H9 (cell line): Measurements from ENCODE around the gene SVEP1. TPM values are rescaled to one million over a fixed set of nuclear protein-coding genes. Genes with fewer than 3 reads are reported as not detected.

Source experiments
- DNase-seq: peaks from one replicate; pipeline ENCODE4 v3.0.0-alpha.2; 2017
- H2AFZ ChIP-seq: one replicate; pipeline ENCODE4 v1.6.1; 2013; ENCODE audit warnings: mild to moderate bottlenecking, low read length, control low read depth, moderate library complexity
- H2AK5ac ChIP-seq: 2 replicates; pipeline ENCODE4 v1.6.1; 2013; ENCODE audit warnings: low read length, control low read depth, mixed read lengths; ENCODE audit not compliant: insufficient read length
- H2BK120ac ChIP-seq: one replicate; pipeline ENCODE4 v1.6.1; 2013; ENCODE audit warnings: low read depth, mild to moderate bottlenecking, low read length, control low read depth, inconsistent platforms; ENCODE audit not compliant: poor library complexity, severe bottlenecking
- H2BK12ac ChIP-seq: 2 replicates; pipeline ENCODE4 v1.6.1; 2013; ENCODE audit warnings: low read length, control low read depth, mixed read lengths, low read depth; ENCODE audit not compliant: insufficient read length
- H2BK15ac ChIP-seq: 2 replicates; pipeline ENCODE4 v1.6.1; 2013; ENCODE audit warnings: low read depth, low read length, control low read depth
- H2BK20ac ChIP-seq: one replicate; pipeline ENCODE4 v1.6.1; 2013; ENCODE audit warnings: low read depth, mild to moderate bottlenecking, low read length, control low read depth, inconsistent platforms; ENCODE audit not compliant: poor library complexity, severe bottlenecking
- H2BK5ac ChIP-seq: 2 replicates; pipeline ENCODE4 v1.6.1; 2013; ENCODE audit warnings: low read length, control low read depth, mixed read lengths; ENCODE audit not compliant: insufficient read length
- H3K14ac ChIP-seq: 2 replicates; pipeline ENCODE4 v1.6.1; 2013; ENCODE audit warnings: low read length, control low read depth; ENCODE audit not compliant: insufficient read depth
- H3K18ac ChIP-seq: 2 replicates; pipeline ENCODE4 v1.6.1; 2013; ENCODE audit warnings: low read depth, mild to moderate bottlenecking, mixed read lengths, low read length, control low read depth; ENCODE audit not compliant: insufficient read length
- H3K23ac ChIP-seq: 2 replicates; pipeline ENCODE4 v1.6.1; 2013; ENCODE audit warnings: low read length, control low read depth, mixed read lengths, low read depth; ENCODE audit not compliant: insufficient read length
- H3K23me2 ChIP-seq: 2 replicates; pipeline ENCODE4 v1.6.1; 2013; ENCODE audit warnings: low read depth, mild to moderate bottlenecking, mixed read lengths, low read length, control low read depth; ENCODE audit not compliant: insufficient read length, poor library complexity, severe bottlenecking
- H3K27ac ChIP-seq: 2 replicates; pipeline ENCODE4 v1.5.1; 2013; ENCODE audit warnings: low read length, control low read depth, mixed read lengths, low read depth; ENCODE audit not compliant: insufficient read length
- H3K27me3 ChIP-seq: 2 replicates; pipeline ENCODE4 v1.6.1; 2013; ENCODE audit warnings: low read length, control low read depth, inconsistent platforms; ENCODE audit not compliant: insufficient read depth
- H3K4ac ChIP-seq: 2 replicates; pipeline ENCODE4 v1.6.1; 2013; ENCODE audit warnings: low read depth, mild to moderate bottlenecking, control low read depth, inconsistent platforms, low read length, moderate library complexity
- H3K4me1 ChIP-seq: 2 replicates; pipeline ENCODE4 v1.6.1; 2013; ENCODE audit warnings: low read length, control low read depth, inconsistent platforms; ENCODE audit not compliant: insufficient read depth
- H3K4me2 ChIP-seq: 2 replicates; pipeline ENCODE4 v1.6.1; 2013; ENCODE audit warnings: low read length, control low read depth, mixed read lengths; ENCODE audit not compliant: insufficient read length, insufficient read depth
- H3K56ac ChIP-seq: 2 replicates; pipeline ENCODE4 v1.6.1; 2013; ENCODE audit warnings: low read depth, mild to moderate bottlenecking, mixed read lengths, low read length, control low read depth; ENCODE audit not compliant: insufficient read length
- H3K79me1 ChIP-seq: 2 replicates; pipeline ENCODE4 v1.6.1; 2013; ENCODE audit warnings: low read depth, mild to moderate bottlenecking, moderate library complexity, low read length, control low read depth, inconsistent platforms; ENCODE audit not compliant: insufficient read depth, poor library complexity, severe bottlenecking
- H3K79me2 ChIP-seq: 2 replicates; pipeline ENCODE4 v1.6.1; 2013; ENCODE audit warnings: low read length, control low read depth, inconsistent platforms; ENCODE audit not compliant: insufficient read depth
- H3K9ac ChIP-seq: 2 replicates; pipeline ENCODE4 v1.6.1; 2013; ENCODE audit warnings: low read length, control low read depth, mixed read lengths; ENCODE audit not compliant: insufficient read length; ENCODE audit errors: extremely low read depth
- H3K9me3 ChIP-seq: one replicate; pipeline ENCODE4 v1.6.1; 2013; ENCODE audit warnings: low read depth, low read length, inconsistent platforms; ENCODE audit not compliant: control insufficient read depth
- H3T11ph ChIP-seq: one replicate; pipeline ENCODE4 v1.6.1; 2013; ENCODE audit warnings: mild to moderate bottlenecking, low read length, control low read depth, inconsistent platforms
- H4K20me1 ChIP-seq: one replicate; pipeline ENCODE4 v1.6.1; 2013; ENCODE audit not compliant: control insufficient read depth, insufficient read length, insufficient read depth
- H4K5ac ChIP-seq: 2 replicates; pipeline ENCODE4 v1.6.1; 2013; ENCODE audit warnings: low read depth, mild to moderate bottlenecking, mixed read lengths, low read length, control low read depth; ENCODE audit not compliant: insufficient read length
- H4K8ac ChIP-seq: replicated peaks from 2 replicates; pipeline ENCODE4 v1.6.1; 2013; ENCODE audit warnings: low read length, control low read depth, mixed read lengths, low read depth; ENCODE audit not compliant: insufficient read length
- H4K91ac ChIP-seq: 2 replicates; pipeline ENCODE4 v1.6.1; 2013; ENCODE audit warnings: low read depth, mild to moderate bottlenecking, moderate library complexity, mixed read lengths, low read length, control low read depth; ENCODE audit not compliant: insufficient read length
- H3K27ac Mint-ChIP-seq, 3 experiments: 2 replicates in 2 of 3; 3 replicates in 1 of 3; pipeline ENCODE4 v1.8.0; 2020 to 2021; ENCODE audit warnings: mixed read lengths in 3 of 3, mild to moderate bottlenecking in 1 of 3, moderate library complexity in 1 of 3
- H3K27me3 Mint-ChIP-seq: 2 replicates; pipeline ENCODE4 v1.8.0; 2021; ENCODE audit warnings: low read depth, mild to moderate bottlenecking, moderate library complexity, mixed read lengths
- H3K36me3 Mint-ChIP-seq, 3 experiments: 2 replicates in 2 of 3; 3 replicates in 1 of 3; pipeline ENCODE4 v1.8.0; 2020 to 2021; ENCODE audit warnings: low read depth in 3 of 3, mixed read lengths in 3 of 3; ENCODE audit not compliant: insufficient read depth in 1 of 3
- H3K4me1 Mint-ChIP-seq, 2 experiments: 2 replicates each; pipeline ENCODE4 v1.8.0; 2020; ENCODE audit warnings: mixed read lengths in 2 of 2
- H3K4me3 Mint-ChIP-seq, 2 experiments: 2 replicates in 1 of 2; 3 replicates in 1 of 2; pipeline ENCODE4 v1.8.0; 2020 to 2021; ENCODE audit warnings: mild to moderate bottlenecking in 2 of 2, mixed read lengths in 2 of 2, moderate library complexity in 1 of 2
- H3K9me3 Mint-ChIP-seq, 2 experiments: 2 replicates in 1 of 2; 3 replicates in 1 of 2; pipeline ENCODE4 v1.8.0; 2020; ENCODE audit warnings: mild to moderate bottlenecking in 2 of 2, mixed read lengths in 2 of 2, moderate library complexity in 1 of 2
- CTCF ChIP-seq: fragments of 200-600 bp; sonication (generic); conservative IDR thresholded peaks from 3 replicates; pipeline ENCODE4 v1.8.0; 2021; ENCODE audit warnings: antibody characterized with exemption, mild to moderate bottlenecking
- WGBS: extraction: QIAGEN DNeasy Blood & Tissue Kit; methylation state at CpG from one replicate; pipeline ENCODE4 v1.1.7; 2013; ENCODE audit warnings: missing lambda C conversion rate, low lambda C conversion rate, mixed read lengths; ENCODE audit not compliant: insufficient read length; ENCODE audit errors: extremely low coverage; 5-methylcytosine and 5-hydroxymethylcytosine counted together
- total RNA-seq: library from RNA; stranded (reverse); gene quantifications from 2 replicates; pipeline ENCODE4 v1.2.1, GENCODE V29; 2021

SVEP1 gene
- total RNA-seq, 1 experiment from 2014 or later: 0.17 TPM

GRCh38 chr9:110580850-110581249 is 1.3 kb upstream of the SVEP1 start:
- H3K4me1 Mint-ChIP-seq: peaks cover 32 to 33% of the 10 kb centered on the region in 2 experiments
- Histone ChIP-seq H2BK120ac (no peak overlapping the region), H3K56ac (no peak overlapping the region), H3K27me3 (peaks cover 23% of the 10 kb centered on the region; the same call in 1 of the 2 replicates), H3K23ac (no peak overlapping the region), H3K27ac (no peak overlapping the region), H3T11ph (no peak overlapping the region), H3K14ac (no peak overlapping the region), H3K9ac (no peak overlapping the region), H3K4ac (no peak overlapping the region), H4K91ac (no peak overlapping the region), H3K79me1 (no peaks in the 10 kb centered on the region), H2AK5ac (no peak overlapping the region), H3K23me2 (peaks cover 10% of the 10 kb centered on the region), H2BK12ac (no peak overlapping the region), H3K9me3 (no peaks in the 10 kb centered on the region), H3K18ac (no peak overlapping the region), H4K20me1 (no peaks in the 10 kb centered on the region), H2AFZ (no peak overlapping the region), H3K79me2 (no peaks in the 10 kb centered on the region), H4K5ac (no peak overlapping the region), H2BK15ac (no peak overlapping the region), H2BK20ac (no peak overlapping the region), H2BK5ac (no peak overlapping the region), H3K4me2 (no peak overlapping the region), H4K8ac (no peak overlapping the region), H3K4me1 (peaks cover 9% of the 10 kb centered on the region; the same call in 1 of the 2 replicates)
- no peak for DNase-seq
- 0 out of 5 replicates have a peak overlapping the region, but pooled peaks of 1 of the 2 experiments have one; percentile 88 for H3K4me3 Mint-ChIP-seq
- TF ChIP-seq CTCF: no peak
- H3K27ac Mint-ChIP-seq: no peak overlapping the region
- no peaks in the 10 kb centered on the region for H3K36me3 Mint-ChIP-seq
- peaks cover 61% of the 10 kb centered on the region for H3K27me3 Mint-ChIP-seq
- H3K9me3 Mint-ChIP-seq: peaks cover 0 to 2% of the 10 kb centered on the region in 2 experiments; a peak in 2 of 5 replicates
- WGBS: no CpG with 5 or more reads among the region's 6 CpGs
